ENCODE results near the gene PLEKHG7.
"Not testable (repeated sequence)": the region's sequence is repeated elsewhere in the genome, so short reads cannot be mapped to it uniquely, and the experiment has no call there.

The PLEKHG7 gene

GRCh38 chr12:92702754-92703679, at the start of gene PLEKHG7:
TSS of gene PLEKHG7 (plus strand) at chr12:92702989. CDS start at chr12:92706632, 3,643 bp downstream.
- no peak for DNase-seq

GRCh38 chr12:92654256-92654655, 48.5 kb upstream of the PLEKHG7 start:
- DNase-seq = not testable (repeated sequence)

DNA sequence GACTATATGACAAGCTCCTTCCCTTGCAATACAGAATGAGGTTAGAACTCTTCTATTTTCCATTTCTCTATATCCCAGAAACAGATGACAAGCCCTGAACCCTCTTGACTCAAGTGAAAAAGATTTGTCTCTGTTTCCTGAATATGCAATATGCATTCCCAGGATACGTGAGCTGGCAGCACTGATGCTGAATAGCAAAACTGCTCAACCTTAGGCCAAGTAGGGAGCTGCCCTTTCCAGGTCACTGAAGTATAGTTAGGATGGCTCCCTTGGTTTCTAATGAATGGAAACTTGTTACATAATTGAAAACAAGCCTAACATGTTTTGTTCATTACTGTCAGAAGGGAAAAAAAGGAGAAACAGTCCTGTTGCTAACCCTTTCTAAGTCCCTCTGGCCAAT, 47.9 kb upstream of the PLEKHG7 start:
- DNase-seq = no peak

DNA sequence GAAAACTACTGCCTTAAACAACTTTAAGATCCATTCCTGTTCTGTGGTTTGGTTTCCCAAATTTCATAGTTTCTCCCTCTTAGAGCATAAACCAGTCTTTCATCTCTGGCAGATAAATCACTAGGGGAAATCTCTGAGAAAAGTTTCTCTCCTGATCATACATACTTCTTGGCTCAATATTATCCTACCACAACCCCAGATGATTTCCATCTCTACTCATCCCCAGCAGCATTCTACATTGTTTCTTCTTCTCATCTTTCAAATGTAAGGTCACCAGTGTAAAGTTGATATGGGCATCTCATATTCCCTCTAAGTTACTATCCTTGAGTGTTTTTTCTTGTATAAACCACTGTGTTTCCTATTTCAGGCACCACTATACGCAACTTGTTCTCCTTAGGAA, 45.9 kb upstream of the PLEKHG7 start:
- DNase-seq = no peak

DNA sequence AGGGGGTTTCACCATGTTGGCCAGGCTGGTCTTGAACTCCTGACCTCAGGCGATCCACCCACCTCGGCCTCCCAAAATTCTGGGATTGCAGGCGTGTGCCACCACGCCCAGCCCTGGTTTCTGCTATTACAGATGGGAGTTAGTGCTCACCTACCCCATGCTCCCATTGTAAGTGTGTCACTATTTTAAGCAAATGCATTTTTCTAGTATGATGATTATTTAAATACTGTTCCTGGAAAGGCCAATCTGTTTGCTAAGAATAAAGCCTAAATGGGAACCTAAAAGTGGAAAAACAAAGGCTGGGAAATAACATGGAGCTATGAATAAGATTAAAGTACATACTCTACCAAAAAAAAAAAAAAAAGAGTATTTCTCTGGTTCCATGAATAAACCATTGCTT, 45.0 kb upstream of the PLEKHG7 start:
- no peak for DNase-seq

DNA sequence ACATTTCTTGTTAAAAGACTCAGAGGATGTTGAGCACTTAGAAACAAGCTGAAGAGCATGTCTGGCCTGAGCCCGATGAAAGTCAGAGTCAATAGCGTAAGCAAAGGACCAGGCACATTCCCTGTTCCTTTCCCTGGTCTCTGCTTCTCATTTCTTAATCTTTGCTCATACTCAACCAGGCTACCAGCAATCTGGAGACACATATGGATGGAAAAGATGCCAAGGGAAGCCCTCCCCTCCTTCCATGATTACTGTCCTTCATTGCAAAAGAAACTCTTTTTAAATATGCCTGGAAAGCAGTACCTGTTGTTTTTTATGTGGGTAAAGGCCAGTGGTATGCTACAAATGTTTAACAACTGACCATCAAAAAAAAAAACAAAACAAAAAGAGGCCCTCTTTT, 44.2 kb upstream of the PLEKHG7 start:
- no peak for DNase-seq

DNA sequence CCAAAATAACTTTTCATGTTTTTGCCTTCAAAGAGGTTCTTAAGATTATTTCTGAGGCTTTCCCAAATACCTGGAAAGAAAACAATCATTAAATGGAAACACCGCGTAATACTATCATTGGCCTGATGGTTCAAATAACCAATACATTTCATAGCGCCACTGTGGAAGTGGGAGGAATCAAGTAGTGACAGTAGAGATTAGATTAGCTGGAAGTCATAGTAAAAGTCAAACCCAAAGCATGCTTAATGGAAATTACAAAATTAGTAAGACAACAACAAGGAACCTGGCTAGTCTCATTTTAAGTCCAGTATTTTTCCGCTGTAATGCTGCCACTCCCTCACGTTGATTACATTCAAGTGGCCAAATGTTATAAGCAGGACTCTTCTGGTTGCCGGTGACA, 41.5 kb upstream of the PLEKHG7 start:
- DNase-seq = no peak

GRCh38 chr12:92665496-92665895, 37.3 kb upstream of the PLEKHG7 start:
- DNase-seq = no peak

GRCh38 chr12:92668739-92669138, 34.0 kb upstream of the PLEKHG7 start:
- no peak for DNase-seq

DNA sequence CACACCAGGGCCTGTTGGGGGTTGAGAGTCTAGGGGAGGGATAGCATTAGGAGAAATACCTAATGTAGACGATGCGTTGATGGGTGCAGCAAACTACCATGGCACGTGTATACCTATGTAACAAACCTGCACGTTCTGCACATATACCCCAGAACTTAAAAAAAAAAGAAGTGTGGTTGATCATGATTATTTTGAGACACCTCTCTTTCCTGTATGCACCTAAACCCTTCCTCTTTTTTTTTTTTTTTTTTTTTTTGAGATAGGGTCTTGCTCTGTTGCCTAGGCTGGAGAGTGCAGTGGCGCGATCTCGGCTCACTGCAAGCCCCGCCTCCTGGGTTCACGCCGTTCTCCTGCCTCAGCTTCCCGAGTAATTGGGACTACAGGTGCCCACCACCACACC, 31.3 kb upstream of the PLEKHG7 start:
- DNase-seq = not testable (repeated sequence)

DNA sequence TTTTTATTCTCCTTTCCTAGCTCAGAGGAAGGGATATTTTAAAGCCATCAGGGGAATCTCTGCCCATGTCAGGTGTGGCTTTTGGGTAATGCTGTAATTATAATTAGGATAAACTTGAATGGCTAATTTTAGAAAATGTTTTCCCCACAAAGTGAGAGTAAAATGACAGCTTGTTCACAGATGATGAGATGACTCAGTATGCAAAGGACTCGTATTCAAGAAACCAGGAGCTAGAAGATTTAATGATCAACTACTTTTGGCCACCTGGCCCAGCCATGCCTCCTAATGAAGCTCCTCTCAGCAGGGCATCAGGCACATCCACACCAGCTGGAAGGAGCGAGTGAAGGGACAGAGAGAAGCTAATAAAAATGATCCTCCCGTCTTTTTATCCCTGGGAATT, 29.0 kb upstream of the PLEKHG7 start:
- no peak for DNase-seq

DNA sequence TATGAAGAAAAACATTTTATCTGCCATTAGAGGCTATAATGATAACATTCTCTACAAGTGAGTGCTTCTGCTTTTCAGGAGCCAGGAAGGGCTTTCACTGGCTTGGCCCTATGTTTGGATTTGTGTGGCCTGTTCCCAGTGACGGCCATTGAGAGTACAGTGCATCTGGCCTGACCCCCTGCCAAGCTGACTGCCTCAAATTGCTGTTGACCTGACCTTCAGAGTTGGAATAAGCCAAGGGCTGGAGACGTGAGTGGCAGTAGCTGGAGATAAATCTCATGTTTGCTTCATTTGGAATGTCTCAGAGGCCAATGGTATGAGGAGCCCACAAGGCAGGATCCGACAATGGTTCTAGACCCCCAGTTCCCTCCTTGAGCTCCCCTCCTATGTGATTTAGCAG, 28.3 kb upstream of the PLEKHG7 start:
- no peak for DNase-seq

DNA sequence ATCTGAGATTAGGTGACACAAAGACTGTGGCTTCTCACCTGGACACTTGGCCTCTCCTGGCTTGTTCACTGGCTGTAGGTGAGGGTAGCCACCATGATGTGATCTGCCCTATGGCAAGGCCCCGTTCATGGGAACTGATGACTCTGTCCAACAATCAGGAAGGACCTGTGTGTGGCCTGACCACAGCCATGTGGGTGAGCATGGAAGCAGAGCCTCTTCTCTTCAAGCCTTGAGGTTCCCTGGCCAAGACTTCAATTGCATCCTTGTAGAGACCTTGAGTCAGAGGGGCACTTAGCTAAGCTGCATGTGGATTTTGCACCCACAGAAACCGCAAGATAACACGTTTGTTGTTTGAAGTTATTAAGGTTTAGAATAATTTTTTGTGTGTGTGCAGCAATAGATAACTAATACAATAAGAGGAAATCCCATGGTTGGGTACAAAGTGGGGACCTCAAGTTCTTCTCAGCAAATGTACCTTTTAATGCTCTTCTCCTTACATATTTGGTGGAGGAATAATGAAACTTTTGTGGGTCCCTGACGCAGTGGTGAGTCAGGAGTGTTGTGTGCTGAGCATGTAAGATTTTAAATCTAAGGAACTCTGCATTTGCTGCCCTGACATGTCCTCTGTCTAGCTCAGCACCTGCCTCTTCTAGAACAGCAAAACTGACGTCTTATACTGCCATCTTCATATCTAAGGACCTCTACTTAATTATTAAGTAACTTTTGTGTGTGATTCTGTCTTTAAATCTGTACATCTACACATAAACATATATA, 27.5 kb upstream of the PLEKHG7 start:
- DNase-seq = no peak

- no peak for DNase-seq
Measured at GRCh38 chr12:92676710-92677109, 26.1 kb upstream of the PLEKHG7 start.

DNA sequence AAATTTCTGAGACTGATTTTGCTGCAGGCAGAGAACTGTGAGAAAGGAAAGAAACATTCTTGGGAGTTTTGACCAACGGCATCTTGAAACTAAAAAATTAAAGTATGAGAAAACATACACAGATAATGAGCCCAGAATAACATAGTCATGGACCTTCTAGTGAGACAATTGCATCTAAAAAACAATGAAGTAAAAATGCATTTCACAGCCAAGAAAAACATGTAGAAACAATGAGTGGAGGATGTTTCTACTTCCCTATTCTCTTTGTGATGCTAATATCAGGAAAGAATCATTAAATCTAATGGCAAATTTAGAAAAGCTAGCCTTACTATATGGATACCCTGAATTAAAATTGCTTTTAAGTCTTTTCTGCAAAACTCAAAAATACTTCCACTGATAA, 12.2 kb upstream of the PLEKHG7 start:
- DNase-seq = no peak

- no peak for DNase-seq
Measured at GRCh38 chr12:92695056-92695455, 7.7 kb upstream of the PLEKHG7 start.

- no peak for DNase-seq
Measured at GRCh38 chr12:92695577-92695976, 7.2 kb upstream of the PLEKHG7 start.

DNA sequence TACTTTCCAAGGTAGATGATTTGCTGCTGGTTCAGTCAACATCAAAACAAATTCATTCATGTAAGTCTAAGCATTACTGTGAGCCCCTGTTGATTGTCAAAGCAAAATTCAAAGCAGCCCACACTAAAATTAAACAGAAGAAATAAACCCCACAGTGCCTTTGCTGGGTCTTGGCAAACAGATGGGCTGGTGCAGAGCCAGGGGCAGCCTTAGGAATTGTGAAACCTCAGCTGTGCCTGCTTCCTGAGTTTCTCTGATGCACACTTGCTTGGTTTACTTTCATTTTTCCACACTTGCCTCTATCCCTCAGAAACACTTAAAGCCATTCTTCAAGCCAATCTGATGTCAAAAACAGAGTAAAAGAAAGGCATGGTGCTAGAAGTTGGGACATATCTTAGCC, 6.6 kb upstream of the PLEKHG7 start:
- DNase-seq = no peak

DNA sequence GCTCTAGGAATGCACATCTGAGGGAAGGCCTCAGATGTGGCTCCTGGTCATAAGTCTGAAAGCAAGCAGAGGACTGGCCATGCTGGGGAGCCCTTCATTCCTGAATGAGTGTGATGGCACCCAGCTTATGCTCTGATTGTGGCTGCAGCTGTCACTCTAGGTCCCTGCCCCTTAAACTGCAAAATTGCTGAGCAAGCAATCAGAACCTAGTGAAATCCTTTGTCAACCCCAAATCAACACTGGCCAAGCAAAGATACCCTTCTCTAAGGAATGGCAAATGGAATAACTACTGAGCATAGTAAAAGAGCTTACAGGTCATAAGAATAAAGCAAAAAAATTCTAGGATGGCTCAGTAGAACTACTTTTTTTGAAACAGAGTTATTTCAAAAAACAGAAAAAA, 4.3 kb upstream of the PLEKHG7 start:
- no peak for DNase-seq

DNA sequence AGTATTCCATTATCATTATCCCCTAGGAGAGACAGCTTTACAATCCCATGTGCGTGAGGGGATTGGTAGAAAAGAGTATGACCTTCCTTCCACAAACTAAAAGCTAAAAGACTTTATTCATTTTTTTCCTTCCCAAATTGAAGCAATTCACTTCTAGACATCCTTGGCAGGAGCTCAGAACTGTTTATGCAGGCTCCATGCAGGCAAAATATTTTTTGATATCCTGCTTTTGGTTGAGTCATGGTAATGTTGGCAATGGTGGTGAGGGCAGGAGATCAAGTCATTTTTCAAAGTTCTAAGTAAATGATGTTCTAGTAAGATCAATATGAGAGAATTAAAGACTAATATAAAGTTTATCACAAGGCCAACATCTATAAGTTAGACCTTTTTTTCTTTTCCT, 1.3 kb upstream of the PLEKHG7 start:
- no peak for DNase-seq

DNA sequence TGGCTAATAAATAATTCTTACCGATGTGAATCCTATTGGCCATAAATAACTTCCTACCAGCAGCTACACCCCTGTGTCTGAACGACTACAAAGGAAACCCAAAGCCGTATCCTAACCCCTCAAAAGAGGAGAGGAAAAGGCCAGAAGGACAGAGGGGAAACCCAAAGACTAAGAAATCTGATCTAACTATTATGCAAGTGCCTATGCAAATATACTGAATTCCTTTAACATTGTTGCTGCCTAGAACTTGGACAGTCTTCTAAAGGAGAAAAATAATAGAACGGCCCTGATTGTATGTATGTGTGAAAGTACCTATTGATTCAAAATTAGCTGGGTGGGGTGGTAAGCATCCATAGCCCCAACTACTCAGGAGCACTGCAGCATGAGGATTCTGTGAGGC, 997 bp downstream of the PLEKHG7 start:
- no peak for DNase-seq

GRCh38 chr12:92706594-92706993, 3.8 kb downstream of the PLEKHG7 start:
- DNase-seq = no peak

DNA sequence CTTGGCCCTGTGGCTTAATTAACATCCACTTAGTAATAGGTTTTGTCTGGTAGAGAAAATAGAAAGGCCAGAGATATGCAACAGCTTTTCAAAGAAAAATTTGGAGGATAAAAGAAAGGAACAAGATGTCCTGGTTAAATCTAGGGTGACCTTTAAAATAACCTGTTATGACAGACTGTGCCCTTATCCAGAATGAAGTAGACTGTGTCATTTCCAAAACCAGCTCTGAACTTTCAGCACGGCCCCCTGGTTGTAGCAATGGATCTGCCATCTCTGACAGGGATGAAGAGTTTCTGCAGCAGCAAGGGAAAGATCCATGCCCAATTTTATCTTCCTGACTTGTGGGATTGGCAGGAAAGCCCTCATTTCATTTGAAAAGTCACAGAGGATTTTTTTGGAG, 5.1 kb downstream of the PLEKHG7 start:
- DNase-seq = no peak

GRCh38 chr12:92715625-92716024, 12.8 kb downstream of the PLEKHG7 start:
- no peak for DNase-seq
